SK-N-SH (cell line): ENCODE data around the gene TPRKB. TPM values are rescaled to one million over a fixed set of nuclear protein-coding genes. Genes with fewer than 3 reads are reported as not detected.
"Not testable (repeated sequence)": the region's sequence is repeated elsewhere in the genome, so short reads cannot be mapped to it uniquely, and the experiment has no call there.

Source experiments
- CTCF ChIA-PET: fragments of 300-600, 350-600 bp; formaldehyde crosslinking; extraction: SDS; loops from one replicate; lab custom pipeline; 2021; lab: Yijun Ruan, JAX
- POLR2A ChIA-PET: fragments of 350-600 bp; sonication (Branson Sonifier 250); formaldehyde crosslinking; extraction: SDS; loops from one replicate; lab custom pipeline; 2020; ENCODE audit warnings: antibody characterized with exemption, inconsistent platforms; lab: Yijun Ruan, JAX
- DNase-seq: peaks from one replicate; pipeline ENCODE4 v3.0.0; 2012
- H2AFZ ChIP-seq: fragments of 200-600 bp; sonication (generic); 2 replicates; pipeline ENCODE4 v1.8.1; 2016; ENCODE audit warnings: antibody characterized with exemption, mild to moderate bottlenecking, low read depth
- H3F3A ChIP-seq: fragments of 200-600 bp; sonication (generic); replicated peaks from 2 replicates; pipeline ENCODE3; 2016; ENCODE audit warnings: antibody characterized with exemption, mild to moderate bottlenecking; ENCODE audit not compliant: insufficient read depth
- H3K27ac ChIP-seq, 2 experiments: fragments of 200-500 bp in 1 of 2; fragments of 200-600 bp in 1 of 2; sonication (Bioruptor generic) in 1 of 2; sonication (generic), shearing (Covaris generic) in 1 of 2; 2 replicates each; pipeline versions ENCODE4 v1.5.1 to v1.6.1; 2014 to 2016; ENCODE audit warnings: low read depth in 2 of 2, inconsistent platforms in 1 of 2, low read length in 1 of 2, mild to moderate bottlenecking in 1 of 2, mixed read lengths in 1 of 2
- H3K27me3 ChIP-seq: fragments of 200-600 bp; sonication (generic), shearing (Covaris generic); 2 replicates; pipeline ENCODE4 v1.6.1; 2016; ENCODE audit warnings: mixed run types; ENCODE audit not compliant: insufficient read depth
- H3K36me3 ChIP-seq, 2 experiments: fragments of 200-500 bp in 1 of 2; fragments of 200-600 bp in 1 of 2; sonication (Bioruptor generic) in 1 of 2; sonication (generic) in 1 of 2; replicated peaks in 1 of 2; 2 replicates each; pipeline versions ENCODE3 to v1.5.1; 2014 to 2016; ENCODE audit warnings: low read length in 1 of 2, mild to moderate bottlenecking in 1 of 2; ENCODE audit not compliant: insufficient read depth in 2 of 2, control insufficient read depth in 1 of 2
- H3K4me1 ChIP-seq, 2 experiments: fragments of 200-500 bp in 1 of 2; fragments of 200-600 bp in 1 of 2; sonication (Bioruptor generic) in 1 of 2; sonication (generic), shearing (Covaris generic) in 1 of 2; 2 replicates each; pipeline versions ENCODE4 v1.5.1 to v1.6.1; 2014 to 2016; ENCODE audit warnings: low read depth in 1 of 2, low read length in 1 of 2, mixed run types in 1 of 2; ENCODE audit not compliant: insufficient read depth in 2 of 2, control insufficient read depth in 1 of 2
- H3K4me2 ChIP-seq: fragments of 200-600 bp; sonication (generic), shearing (Covaris generic); 2 replicates; pipeline ENCODE4 v1.6.1; 2017; ENCODE audit warnings: mixed run types
- H3K4me3 ChIP-seq, 2 experiments: fragments of 200-500 bp in 1 of 2; fragments of 200-600 bp in 1 of 2; sonication (Bioruptor generic) in 1 of 2; sonication (generic), shearing (Covaris generic) in 1 of 2; 2 replicates each; pipeline versions ENCODE4 v1.5.1 to v1.8.1; 2014 to 2016; ENCODE audit warnings: low read depth in 2 of 2, inconsistent platforms in 1 of 2, low read length in 1 of 2, mild to moderate bottlenecking in 1 of 2, mixed read lengths in 1 of 2, moderate library complexity in 1 of 2
- H3K79me2 ChIP-seq: fragments of 200-600 bp; sonication (generic); 2 replicates; pipeline ENCODE4 v1.8.1; 2017; ENCODE audit warnings: mild to moderate bottlenecking; ENCODE audit not compliant: insufficient read depth
- H3K9ac ChIP-seq: fragments of 200-600 bp; sonication (generic); 2 replicates; pipeline ENCODE4 v1.6.1; 2017; ENCODE audit warnings: mixed run types
- H3K9me2 ChIP-seq: fragments of 200-600 bp; sonication (generic); 2 replicates; pipeline ENCODE4 v1.6.1; 2017; ENCODE audit warnings: mixed run types
- H3K9me3 ChIP-seq: fragments of 200-600 bp; sonication (generic); 2 replicates; pipeline ENCODE4 v1.6.1; 2017; ENCODE audit warnings: mixed run types, mild to moderate bottlenecking, moderate library complexity
- H4K20me1 ChIP-seq: fragments of 200-600 bp; sonication (generic); 2 replicates; pipeline ENCODE4 v1.6.1; 2017; ENCODE audit warnings: mild to moderate bottlenecking, mixed run types; ENCODE audit not compliant: insufficient read depth
- FOXJ3 ChIP-seq: sonication (generic); formaldehyde crosslinking; IDR thresholded peaks from 2 replicates; pipeline ENCODE4 v1.5.1; 2020; ENCODE audit warnings: mild to moderate bottlenecking, missing genetic modification reagents
- IRF3 ChIP-seq: fragments of 150-350 bp; IDR thresholded peaks from 2 replicates; pipeline ENCODE4 v1.6.1; 2016; ENCODE audit warnings: mild to moderate bottlenecking, low read depth, low read length
- NFIC ChIP-seq: IDR thresholded peaks from 2 replicates; pipeline ENCODE4 v1.4.0; 2012; ENCODE audit warnings: borderline replicate concordance
- NRF1 ChIP-seq: IDR thresholded peaks from 2 replicates; pipeline ENCODE4 v1.6.1; 2012; ENCODE audit warnings: low read depth, mild to moderate bottlenecking, low read length
- REST ChIP-seq: IDR thresholded peaks from 2 replicates; pipeline ENCODE4 v1.6.1; 2012; ENCODE audit warnings: mild to moderate bottlenecking, low read depth, low read length, moderate library complexity
- RFX5 ChIP-seq: IDR thresholded peaks from 2 replicates; pipeline ENCODE4 v1.6.1; 2012; ENCODE audit warnings: mild to moderate bottlenecking, improper control_type of control experiment, low read length
- SIN3A ChIP-seq: IDR thresholded peaks from 2 replicates; pipeline ENCODE4 v1.6.1; 2012; ENCODE audit warnings: low read depth, mild to moderate bottlenecking, low read length, moderate library complexity, borderline replicate concordance
- USF1 ChIP-seq: IDR thresholded peaks from 2 replicates; pipeline ENCODE4 v1.4.0; 2012; ENCODE audit warnings: low read depth, borderline replicate concordance
- WGBS: methylation state at CpG from one replicate; pipeline ENCODE4 v1.1.6; 2017; ENCODE audit warnings: low lambda C conversion rate; 5-methylcytosine and 5-hydroxymethylcytosine counted together
- polyA plus RNA-seq, 3 experiments: library from polyadenylated mRNA; depleted of rRNA; stranded (reverse); fragments of >200 nt; gene quantifications; 2 replicates each; pipeline ENCODE4 v1.2.3, GENCODE V29; 2012

Gene TPRKB
- polyA plus RNA-seq, 1 of the 3 experiments (the other 2 are of a cell fraction), result 32.1 TPM

DNA sequence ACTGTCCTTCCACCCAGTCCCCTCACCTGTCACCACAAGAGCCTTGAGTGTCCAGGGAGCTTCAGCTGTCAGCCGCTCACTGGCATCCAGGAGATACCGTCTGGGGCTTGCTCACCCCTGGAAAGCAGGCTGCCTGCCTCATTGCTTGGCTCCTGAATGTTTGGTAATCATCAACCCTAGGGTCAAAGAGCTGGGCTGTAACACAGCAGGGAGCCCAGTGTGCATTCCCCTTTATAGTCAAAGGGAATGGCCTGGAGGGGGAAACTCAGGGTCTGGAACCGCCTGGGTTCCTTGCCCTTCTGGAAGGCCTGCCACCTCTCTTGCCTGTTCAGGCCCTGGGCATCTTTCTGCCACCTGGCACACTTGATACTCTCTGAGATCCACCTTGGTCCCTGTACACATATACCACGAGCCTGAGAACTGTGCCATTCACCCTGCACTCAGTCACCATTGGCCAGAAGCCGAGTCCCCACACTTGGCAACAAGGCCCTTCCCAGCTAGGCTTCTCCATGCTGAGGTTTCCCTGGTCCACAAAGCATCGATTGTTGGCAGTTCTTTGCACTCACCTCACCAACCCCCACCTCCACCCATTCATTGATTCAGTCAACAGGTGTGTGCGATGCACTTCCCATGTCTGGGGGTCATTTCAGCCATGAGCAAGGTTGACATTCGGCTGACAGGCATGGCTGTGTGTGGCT is 35.0 kb downstream of the TPRKB start:
- Histone ChIP-seq H3F3A (no peaks in the 10 kb centered on the region), H4K20me1 (no peaks in the 10 kb centered on the region)
- DNase-seq, result no peak
- TF ChIP-seq NRF1, result no peak
- TF ChIP-seq USF1, result no peak
- no peak for TF ChIP-seq SIN3A
- no peak for TF ChIP-seq RFX5
- TF ChIP-seq REST, result no peak
- no peak for TF ChIP-seq FOXJ3 (CRISPR knock-in tag)
- TF ChIP-seq IRF3, result no peak
- no peak for TF ChIP-seq NFIC
- TF ChIP-seq, all 33 proteins: peak for 0
- no peak overlapping the region for H2AFZ ChIP-seq
- H3K27me3 ChIP-seq, result no peaks in the 10 kb centered on the region; the same call in 1 of the 2 replicates
- no peak overlapping the region for H3K4me3 ChIP-seq
- H3K9ac ChIP-seq, result no peak overlapping the region
- no peaks in the 10 kb centered on the region for H3K79me2 ChIP-seq
- H3K9me2 ChIP-seq, result no peaks in the 10 kb centered on the region
- no peaks in the 10 kb centered on the region for H3K36me3 ChIP-seq
- CTCF ChIA-PET, result no interaction called here
- H3K4me2 ChIP-seq, result no peak overlapping the region
- no peaks in the 10 kb centered on the region for H3K4me1 ChIP-seq
- POLR2A ChIA-PET, result no interaction called here
- 38% methylated on average over 7 of the region's 8 CpGs for WGBS
- H3K9me3 ChIP-seq, result no peaks in the 10 kb centered on the region
- no peak overlapping the region for H3K27ac ChIP-seq

- H3K9me3 ChIP-seq, H3K4me3 ChIP-seq, H4K20me1 ChIP-seq, POLR2A ChIA-PET, H3K9ac ChIP-seq, H3K36me3 ChIP-seq, H2AFZ ChIP-seq, DNase-seq, H3K4me1 ChIP-seq, H3K4me2 ChIP-seq, H3F3A ChIP-seq, CTCF ChIA-PET, H3K9me2 ChIP-seq, H3K27ac ChIP-seq, H3K27me3 ChIP-seq, H3K79me2 ChIP-seq: not testable (repeated sequence)
- WGBS, result 45% methylated on average over 1 of the region's 3 CpGs
Observed at GRCh38 chr2:73701448-73701765, 35.7 kb downstream of the TPRKB start.
